NCI-H2107 (cell line): ENCODE measurements around the gene TBC1D8B.

ENCODE experiments used
- DNase-seq: peaks from one replicate; lab custom pipeline; 2025; lab: John Stamatoyannopoulos, UW

The TBC1D8B gene

DNA sequence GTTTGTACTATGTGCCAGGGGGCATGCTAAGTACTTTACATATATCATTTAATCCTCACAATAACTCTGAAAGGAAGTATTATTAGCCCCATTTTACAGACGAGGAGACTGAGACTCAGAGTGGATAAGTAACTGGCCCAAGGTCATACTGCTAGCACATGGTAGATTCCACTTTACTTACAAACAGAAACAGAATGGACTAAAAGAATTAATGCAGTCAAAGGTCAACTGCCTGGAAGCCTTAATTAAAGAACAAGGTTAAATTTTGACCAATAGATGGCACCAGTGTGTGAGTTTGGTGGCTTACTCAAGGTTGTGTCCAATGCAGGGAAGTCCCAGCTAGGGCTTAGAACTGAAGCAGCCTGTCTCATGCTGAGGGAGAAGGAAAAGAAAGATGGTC, 96.0 kb downstream of the TBC1D8B start:
- DNase-seq: peak; percentile 16

DNA sequence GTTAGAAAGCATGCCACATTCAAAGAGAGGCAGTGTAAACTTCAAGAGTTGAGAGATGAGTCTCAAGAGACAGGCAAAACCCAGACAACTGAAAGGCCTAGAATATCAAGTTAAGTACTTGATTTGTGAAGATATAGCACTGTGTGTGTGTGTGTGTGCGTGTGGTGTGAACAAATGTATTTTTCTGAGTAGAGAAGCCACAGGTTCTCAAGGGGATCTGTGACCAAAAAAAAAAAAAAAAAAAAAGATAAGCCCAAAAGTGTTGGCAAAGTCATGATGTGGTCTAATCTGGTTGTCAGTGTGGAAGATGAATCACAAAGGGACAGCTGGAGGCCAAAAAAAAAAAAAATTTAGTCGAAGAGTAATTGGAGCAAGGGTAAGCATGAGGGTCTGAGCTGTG, 96.8 kb downstream of the TBC1D8B start:
- no peak for DNase-seq

DNA sequence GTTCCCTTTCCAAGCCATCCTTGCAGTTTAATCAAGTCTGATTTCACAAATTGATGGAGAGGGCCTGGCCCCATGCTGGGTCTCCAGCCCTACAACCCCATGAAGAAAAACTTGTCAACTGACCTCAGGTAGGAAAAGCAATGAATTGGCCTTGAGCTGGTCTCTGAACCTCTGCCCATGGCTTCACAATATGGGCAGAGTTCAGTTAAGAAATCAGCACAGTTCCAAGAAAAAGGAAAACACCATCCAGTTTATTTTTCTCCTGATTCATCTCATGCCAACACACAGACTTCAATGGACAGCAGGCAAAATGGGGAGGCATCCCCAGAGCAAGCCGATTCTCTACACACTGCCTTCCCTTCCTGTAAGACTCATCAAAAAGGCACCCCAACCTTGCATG, 97.4 kb downstream of the TBC1D8B start:
- DNase-seq: no peak

DNA sequence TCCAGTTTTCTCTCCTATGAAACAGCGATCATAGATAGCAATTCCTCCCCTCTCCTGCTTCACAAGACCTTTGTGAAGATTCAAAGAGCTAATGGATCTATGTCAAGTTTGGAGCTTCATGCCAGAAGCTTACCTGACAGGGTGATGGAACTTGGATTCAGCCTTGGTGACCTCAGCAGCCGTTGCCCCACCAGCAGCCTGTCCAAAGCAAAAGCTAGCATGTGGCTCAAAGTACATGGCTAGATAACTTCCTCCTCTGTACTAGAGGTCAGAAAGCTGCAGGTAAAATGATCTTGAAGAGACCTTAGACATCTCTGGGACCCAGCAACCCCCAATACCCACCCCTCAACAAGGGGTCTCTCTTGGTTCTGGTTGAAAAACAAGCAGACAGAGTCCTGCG, 98.9 kb downstream of the TBC1D8B start:
- no peak for DNase-seq

DNA sequence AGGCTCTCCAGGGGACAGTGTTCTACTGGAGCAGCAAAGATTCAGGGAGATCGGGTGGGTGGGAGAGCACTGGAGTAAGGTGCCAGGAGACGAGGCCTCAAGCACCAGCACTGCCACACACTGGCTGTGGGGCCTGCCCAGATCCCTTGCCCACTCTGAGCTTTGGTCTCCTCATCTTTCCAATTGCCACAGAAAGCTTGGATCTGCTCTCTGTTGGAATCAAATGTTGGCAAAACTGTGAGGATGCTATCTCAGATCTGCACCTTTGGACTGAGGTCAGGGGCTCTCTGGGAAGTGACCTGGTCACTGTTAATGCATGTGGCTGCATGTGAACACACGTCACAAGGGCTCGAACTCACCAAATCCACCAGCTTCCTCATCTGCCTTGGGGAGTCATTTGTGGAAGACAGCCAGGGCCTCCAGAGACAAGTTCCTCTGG, 99.3 kb downstream of the TBC1D8B start:
- DNase-seq: no peak

DNA sequence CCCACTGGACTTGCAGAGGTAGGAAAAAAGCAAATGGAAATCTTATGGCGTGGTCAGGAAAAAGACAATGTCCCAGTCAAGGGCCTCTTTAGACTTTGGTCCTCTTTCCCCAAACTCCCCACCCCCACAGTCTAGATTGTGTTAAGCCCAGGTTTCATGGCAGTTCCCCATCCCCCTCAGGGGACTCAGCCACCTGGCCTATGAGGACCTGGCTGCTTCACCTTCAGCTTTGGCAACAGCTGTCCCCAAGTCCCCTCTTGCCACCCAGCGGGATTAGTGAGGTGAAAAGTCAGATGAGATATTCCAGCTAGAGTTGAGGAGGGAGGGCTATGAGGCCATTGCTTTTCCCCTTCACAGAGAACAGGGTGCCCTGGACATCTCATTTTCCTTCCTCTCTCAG, 100.2 kb downstream of the TBC1D8B start:
- DNase-seq: no peak

DNA sequence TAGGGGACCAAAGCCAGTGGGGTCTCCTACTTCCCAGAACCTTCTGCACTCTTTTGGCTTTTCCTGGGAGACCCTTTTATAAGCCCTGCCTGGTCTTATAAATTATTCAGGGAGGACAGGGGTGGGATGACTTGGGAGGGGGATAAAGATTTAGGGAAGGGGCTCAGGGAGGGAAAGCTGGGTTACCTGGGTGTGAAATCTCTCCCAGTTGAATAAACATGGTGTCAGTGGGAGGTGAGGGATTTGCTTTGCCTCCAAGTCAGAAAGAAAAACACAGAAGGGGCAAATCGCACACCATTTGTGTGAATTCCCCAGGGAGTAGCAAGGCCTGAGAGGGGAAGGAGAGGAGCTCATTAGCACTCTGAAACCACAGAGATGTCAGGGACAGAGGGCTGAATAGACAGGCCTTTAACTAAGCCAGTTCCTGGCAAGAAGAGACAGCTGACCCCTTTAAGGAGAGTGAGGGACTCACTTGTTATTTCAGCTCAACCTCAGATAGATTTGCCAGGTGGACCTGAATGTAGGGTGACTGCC, 100.9 kb downstream of the TBC1D8B start, which contains the start of gene RIPPLY1:
TSS of gene RIPPLY1 (minus strand) at position 51 of the 534 bp plus-strand sequence. CDS start 54 bp downstream, outside the sequence.
- no peak for DNase-seq

DNA sequence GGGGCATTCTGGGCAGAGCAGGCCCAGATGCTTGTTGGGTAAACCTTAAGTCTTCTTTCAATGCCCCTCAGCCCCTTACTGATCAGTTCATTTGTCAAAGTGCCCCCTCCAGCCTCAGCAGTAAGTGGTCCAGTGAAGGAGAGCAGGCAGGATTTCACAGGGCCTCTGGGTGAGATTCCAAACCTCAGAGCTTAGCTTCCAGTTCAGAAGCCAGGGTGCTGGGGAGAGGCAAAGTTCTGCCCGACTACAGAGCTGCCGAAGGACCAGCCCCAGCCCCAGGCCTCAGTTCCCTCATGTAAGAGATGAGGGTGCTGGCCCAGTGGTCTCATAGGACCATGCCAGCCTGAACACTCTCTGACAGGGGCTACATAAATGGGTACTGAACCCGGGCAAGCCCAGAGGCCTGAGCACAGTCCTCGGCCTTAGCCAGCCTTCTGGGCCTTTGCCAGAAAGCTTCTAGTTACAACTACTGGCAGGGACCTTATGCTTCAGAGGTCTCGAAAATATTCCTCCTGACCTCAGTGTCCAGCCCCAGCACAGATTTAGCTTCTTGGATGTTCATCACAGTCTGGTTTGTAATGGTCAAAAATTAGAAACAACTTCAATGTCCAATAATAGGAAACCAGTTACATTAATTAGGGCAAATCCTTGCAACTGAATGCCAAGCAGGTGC, 101.5 kb downstream of the TBC1D8B start:
- DNase-seq: no peak

DNA sequence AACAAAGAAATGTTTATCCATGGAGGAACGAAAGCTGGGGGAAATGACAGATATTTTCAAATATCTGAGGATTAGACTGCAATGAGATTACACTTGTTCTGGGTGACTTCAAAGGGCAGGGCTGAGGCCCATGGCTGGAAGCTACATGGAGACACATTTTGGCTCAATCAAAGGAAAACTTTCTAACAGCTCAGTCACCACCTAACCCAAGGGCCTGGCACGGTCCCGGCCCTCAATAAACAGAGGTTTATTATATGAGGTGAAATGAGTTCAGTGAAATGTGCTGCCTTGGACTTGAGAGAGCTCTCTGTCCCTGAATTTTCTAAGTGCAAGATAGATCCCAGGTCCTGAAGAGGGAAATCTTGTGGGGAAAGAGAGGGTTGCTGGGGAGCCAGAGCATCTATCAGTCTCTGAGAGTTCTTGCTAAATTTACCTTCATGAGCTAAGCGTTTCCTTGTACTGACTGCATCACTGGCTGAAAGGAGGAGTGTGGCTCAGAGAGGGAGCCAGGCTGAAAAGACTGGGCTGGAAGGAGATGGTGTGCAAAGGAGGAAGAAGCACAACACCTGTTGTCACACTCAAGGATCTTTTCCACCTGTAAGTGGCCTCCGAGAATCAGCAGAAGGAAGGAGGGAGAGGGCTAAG, 102.7 kb downstream of the TBC1D8B start:
- DNase-seq: no peak

DNA sequence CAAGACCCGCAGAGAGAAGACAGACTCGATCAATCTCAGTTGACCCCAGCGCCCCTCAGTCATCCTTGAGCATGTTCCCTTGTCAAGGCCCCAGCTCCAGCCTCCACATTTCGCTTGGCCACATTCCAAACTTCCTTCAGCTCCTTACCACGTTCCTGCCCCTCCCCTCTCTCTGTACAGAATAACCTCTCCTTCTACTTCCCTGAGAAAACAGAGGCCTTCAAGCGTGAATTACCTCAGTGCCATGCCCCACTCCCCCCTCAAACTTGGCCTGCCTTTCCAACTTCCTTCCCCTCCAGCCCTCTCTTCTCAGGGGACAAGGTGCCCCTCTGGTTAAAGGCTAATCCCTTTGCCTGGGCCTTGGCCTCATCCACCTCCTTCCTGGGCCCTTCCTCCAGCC, 103.9 kb downstream of the TBC1D8B start:
- DNase-seq: no peak

DNA sequence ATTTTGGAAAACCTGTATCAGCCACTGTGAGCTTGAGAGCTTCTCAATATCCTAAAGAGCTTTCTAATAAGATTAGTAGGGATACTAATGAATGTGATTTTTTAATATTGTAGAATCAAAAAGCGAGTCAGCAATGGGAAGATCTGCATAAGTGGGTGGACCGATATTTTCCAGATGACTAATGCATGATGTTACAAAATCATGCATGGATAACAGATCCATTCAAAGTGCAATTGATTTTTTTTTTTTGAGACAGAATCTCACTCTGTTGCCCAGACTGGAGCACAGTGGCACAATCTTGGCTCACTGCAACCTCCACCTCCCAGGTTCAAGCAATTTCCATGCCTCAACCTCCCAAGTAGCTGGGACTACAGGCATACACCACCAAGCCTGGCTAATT, 110.4 kb downstream of the TBC1D8B start:
- DNase-seq: no peak

DNA sequence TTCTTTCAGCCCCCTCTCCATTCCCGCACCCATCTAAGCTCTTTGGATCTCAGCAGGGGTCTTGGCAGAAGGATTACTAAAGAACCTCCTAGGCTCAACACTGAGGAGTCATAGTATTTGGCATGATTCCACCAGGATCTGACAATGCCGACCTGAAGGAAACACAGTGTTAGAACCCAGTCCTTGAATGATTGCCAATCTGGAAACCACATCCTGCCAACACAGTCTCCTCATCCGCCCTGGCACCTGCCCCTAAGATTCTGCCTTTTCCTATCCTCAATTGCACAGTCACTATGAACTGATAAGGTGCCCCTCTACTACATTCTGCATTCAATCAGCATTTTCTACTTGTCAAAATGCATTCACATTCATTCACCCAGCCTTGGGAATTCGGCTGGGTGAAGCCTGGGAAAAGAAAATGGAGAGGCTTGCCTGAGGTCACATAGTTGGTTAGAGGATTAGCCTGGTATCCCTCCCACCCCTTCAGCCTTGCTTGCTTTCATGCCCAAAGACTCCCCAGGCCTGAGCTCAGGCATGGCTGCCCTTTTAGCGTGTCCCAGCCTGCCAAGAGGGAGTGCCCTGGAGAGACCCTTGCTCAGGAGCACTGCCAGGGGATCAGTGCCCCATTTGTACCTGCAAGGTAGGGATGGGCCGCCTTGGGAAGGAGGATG, 115.5 kb downstream of the TBC1D8B start:
- no peak for DNase-seq

DNA sequence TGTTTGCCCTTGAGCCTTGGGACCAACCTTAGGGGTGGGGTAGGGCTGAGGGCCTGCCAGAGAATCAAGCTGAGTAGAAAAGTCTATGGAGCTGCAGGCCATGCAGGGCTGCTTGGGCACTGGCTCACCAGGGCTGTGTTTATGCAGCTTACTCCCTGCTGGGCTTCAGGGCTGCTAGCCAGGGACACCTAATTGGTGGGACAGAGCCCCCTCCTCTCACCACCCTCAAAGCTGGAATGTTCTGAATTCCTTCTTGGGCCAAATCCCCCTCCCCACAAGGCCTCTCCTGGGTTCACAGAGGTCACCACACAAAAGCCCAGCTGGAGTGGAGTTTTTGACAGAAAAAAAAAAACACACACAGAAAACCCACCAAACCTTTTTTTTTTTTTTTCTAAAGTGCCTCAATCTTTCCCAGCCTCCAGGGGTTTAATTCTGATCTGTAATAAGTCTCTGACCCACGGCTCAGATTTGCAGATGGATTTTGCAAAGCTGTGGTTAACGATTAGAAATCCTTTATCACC, 117.5 kb downstream of the TBC1D8B start, which contains the start of gene CLDN2:
TSS of gene CLDN2 (plus strand) at position 471 of the 521 bp plus-strand sequence. CDS start 7,827 bp downstream, outside the sequence.
- no peak for DNase-seq

DNA sequence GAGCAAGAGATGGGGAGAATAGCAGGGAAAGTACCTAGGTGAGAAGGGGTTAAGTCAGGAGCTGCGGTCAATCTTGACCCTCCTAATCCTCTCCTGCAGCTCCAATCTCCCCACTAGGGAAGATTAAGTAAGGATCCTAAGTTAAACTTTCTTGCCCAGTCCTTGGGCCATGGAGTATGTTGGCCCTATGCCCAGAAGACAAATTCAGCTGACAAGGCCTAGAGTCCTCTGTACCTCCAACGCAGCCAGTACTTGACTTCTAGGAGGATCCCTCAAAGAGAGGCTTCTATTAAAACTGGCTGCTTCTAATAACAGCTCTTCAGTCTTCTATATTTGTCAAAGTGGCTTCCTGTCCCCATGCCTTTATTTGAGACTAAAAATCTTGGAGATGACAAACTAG, 119.2 kb downstream of the TBC1D8B start:
- no peak for DNase-seq
